Activated T-helper 1 cell treated with anti-CD3 and anti-CD28 coated beads, Interleukin-12 subunit alpha, Interleukin-12 subunit beta, Interleukin-2, Interleukin-4 antibody, amounts not matched to agents 30 ng/mL and 10 ng/mL and 1 ng/mL, durations not matched to agents 14 hours and 24 hours and 36 hours (primary cell): ENCODE results near the gene HSD17B2. TPM values are rescaled to one million over a fixed set of nuclear protein-coding genes. Genes with fewer than 3 reads are reported as not detected.

Experiments used
- DNase-seq: peaks from one replicate; pipeline ENCODE4 v3.0.0; 2021; ENCODE audit warnings: low spot score
- H3K27ac Mint-ChIP-seq: one replicate; pipeline ENCODE4 v1.8.0; 2021; ENCODE audit warnings: mild to moderate bottlenecking, mixed read lengths
- H3K27me3 Mint-ChIP-seq: one replicate; pipeline ENCODE4 v1.8.0; 2022; ENCODE audit warnings: mild to moderate bottlenecking, moderate library complexity, mixed read lengths; ENCODE audit not compliant: insufficient read depth
- H3K36me3 Mint-ChIP-seq: one replicate; pipeline ENCODE4 v1.8.0; 2021; ENCODE audit warnings: low read depth, mixed read lengths
- H3K4me1 Mint-ChIP-seq: one replicate; pipeline ENCODE4 v1.8.0; 2021; ENCODE audit warnings: low read depth, mixed read lengths
- H3K4me3 Mint-ChIP-seq: one replicate; pipeline ENCODE4 v1.8.0; 2021; ENCODE audit warnings: mild to moderate bottlenecking, moderate library complexity, mixed read lengths
- H3K9me3 Mint-ChIP-seq: one replicate; pipeline ENCODE4 v1.8.0; 2021; ENCODE audit warnings: mixed read lengths
- intact Hi-C: fragments of 100-400 bp; cut with micrococcal nuclease; formaldehyde crosslinking; loops from one replicate; pipeline ENCODE4 v1.15.1; 2024
- total RNA-seq: library from RNA; stranded (reverse); gene quantifications from 2 replicates; pipeline ENCODE4 v1.2.3, GENCODE V29; 2022

The HSD17B2 gene
- total RNA-seq, 1 donor from 2014 or later: not detected

DNA sequence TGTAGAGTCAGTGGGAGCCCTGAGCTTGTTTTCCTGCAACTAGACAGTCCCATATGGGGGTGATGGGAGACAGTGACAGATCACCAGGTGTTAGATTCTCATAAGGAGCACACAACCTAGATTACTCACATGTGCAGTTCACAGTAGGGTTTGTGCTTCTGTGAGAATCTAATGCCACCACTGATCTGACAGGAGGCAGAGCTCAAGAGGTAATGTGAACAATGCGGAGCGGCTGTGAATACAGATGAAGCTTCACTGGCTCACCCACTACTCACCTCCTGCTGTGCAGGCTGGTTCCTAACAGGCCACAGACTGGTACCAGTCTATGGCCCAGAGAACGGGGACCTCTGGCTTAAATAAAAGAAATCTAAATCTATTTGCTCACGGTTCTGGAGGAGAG is 10.2 kb upstream of the HSD17B2 start:
- no peaks in the 10 kb centered on the region for H3K36me3 Mint-ChIP-seq
- no peak for DNase-seq
- intact Hi-C loops: no loop called here
- H3K27ac Mint-ChIP-seq: no peak overlapping the region
- H3K4me3 Mint-ChIP-seq: no peak overlapping the region
- no peaks in the 10 kb centered on the region for H3K9me3 Mint-ChIP-seq
- H3K4me1 Mint-ChIP-seq: no peaks in the 10 kb centered on the region
- H3K27me3 Mint-ChIP-seq: peaks cover 14% of the 10 kb centered on the region

GRCh38 chr16:82027629-82028064 is 7.4 kb upstream of the HSD17B2 start:
- Mint-ChIP-seq H3K27ac (no peak overlapping the region), H3K9me3 (no peaks in the 10 kb centered on the region), H3K27me3 (peaks cover 10% of the 10 kb centered on the region)

DNA sequence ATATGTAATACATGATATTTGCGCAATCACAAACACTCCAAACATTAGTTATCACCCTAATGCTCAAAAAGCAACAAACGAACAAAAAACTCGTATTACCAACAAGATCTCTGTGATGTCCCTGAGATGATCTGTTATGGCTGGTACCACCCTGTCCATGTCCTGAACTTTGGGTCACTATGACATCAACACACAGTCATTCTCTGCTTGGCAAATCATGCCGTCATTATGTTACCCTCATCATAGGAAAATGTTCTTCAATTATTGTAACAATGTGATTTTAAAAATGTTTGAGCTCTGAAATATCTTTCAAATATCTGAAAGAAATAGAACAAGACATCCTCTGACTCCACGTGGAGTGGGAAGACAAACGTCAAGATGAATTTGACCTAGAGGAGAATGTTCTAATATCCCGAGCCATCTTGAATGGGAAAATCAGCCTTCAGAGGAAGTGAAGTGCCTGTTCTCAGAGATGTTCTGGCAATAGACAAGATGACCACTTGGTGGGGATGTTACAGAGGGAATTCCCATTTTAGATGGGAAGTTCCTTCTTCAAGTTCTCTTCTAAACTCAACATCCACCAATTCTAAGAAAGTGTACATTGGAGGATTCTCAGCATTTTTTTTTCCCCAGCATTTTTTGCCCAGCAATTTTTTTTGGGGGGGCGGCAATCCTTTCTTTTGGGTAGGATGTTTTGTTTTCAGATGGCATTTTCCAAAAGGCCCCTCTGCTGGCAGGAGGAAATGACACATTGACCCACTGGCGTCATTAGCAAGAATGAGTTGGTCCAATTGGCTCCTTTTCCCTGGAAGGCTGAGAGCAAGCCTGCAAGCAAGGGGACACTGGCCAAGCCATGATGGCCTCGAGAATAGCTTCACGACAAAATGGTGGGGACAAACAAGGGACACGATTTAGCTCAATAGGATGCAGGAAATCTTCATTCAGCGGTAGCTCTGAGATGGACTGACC is 3.7 kb upstream of the HSD17B2 start:
- Mint-ChIP-seq H3K9me3 (no peaks in the 10 kb centered on the region), H3K4me1 (no peaks in the 10 kb centered on the region), H3K27ac (no peak overlapping the region), H3K4me3 (no peak overlapping the region), H3K27me3 (no peaks in the 10 kb centered on the region), H3K36me3 (no peaks in the 10 kb centered on the region)
- DNase-seq: no peak
- intact Hi-C loops: loop anchor here (1.0 kb wide), 1 partner anchor 199 kb away; no protein-coding TSS in a partner anchor

More at GRCh38 chr16:82027629-82028064, 7.4 kb upstream of the HSD17B2 start:
- Mint-ChIP-seq H3K36me3 (no peaks in the 10 kb centered on the region), H3K4me3 (no peak overlapping the region), H3K4me1 (no peaks in the 10 kb centered on the region)
- intact Hi-C loops: no loop called here
- DNase-seq: no peak

- intact Hi-C loops: no loop called here
- Mint-ChIP-seq H3K4me3 (no peak overlapping the region), H3K4me1 (no peaks in the 10 kb centered on the region), H3K9me3 (no peaks in the 10 kb centered on the region), H3K27ac (no peak overlapping the region), H3K36me3 (no peaks in the 10 kb centered on the region), H3K27me3 (peaks cover 2% of the 10 kb centered on the region)
- no peak for DNase-seq
Observed at GRCh38 chr16:82033006-82033405, 2.0 kb upstream of the HSD17B2 start.

- H3K36me3 Mint-ChIP-seq: no peaks in the 10 kb centered on the region
- H3K9me3 Mint-ChIP-seq: no peaks in the 10 kb centered on the region
- intact Hi-C loops: no loop called here
- H3K27me3 Mint-ChIP-seq: peaks cover 6% of the 10 kb centered on the region
- no peak overlapping the region for H3K4me3 Mint-ChIP-seq
- H3K27ac Mint-ChIP-seq: no peak overlapping the region
- no peak for DNase-seq
- no peaks in the 10 kb centered on the region for H3K4me1 Mint-ChIP-seq
Observed at GRCh38 chr16:82033683-82034300, 1.3 kb upstream of the HSD17B2 start.

GRCh38 chr16:82037251-82037650 is 2.2 kb downstream of the HSD17B2 start:
- no peaks in the 10 kb centered on the region for H3K36me3 Mint-ChIP-seq
- H3K27me3 Mint-ChIP-seq: peaks cover 6% of the 10 kb centered on the region
- intact Hi-C loops: no loop called here
- H3K4me3 Mint-ChIP-seq: no peak overlapping the region
- H3K4me1 Mint-ChIP-seq: no peaks in the 10 kb centered on the region
- H3K9me3 Mint-ChIP-seq: no peaks in the 10 kb centered on the region
- no peak overlapping the region for H3K27ac Mint-ChIP-seq
- DNase-seq: no peak

- H3K27ac Mint-ChIP-seq: no peak overlapping the region
- no peaks in the 10 kb centered on the region for H3K9me3 Mint-ChIP-seq
- H3K4me3 Mint-ChIP-seq: no peak overlapping the region
- DNase-seq: no peak
- no peaks in the 10 kb centered on the region for H3K36me3 Mint-ChIP-seq
- no peaks in the 10 kb centered on the region for H3K4me1 Mint-ChIP-seq
- peaks cover 6% of the 10 kb centered on the region for H3K27me3 Mint-ChIP-seq
- intact Hi-C loops: no loop called here
Observed at GRCh38 chr16:82037666-82038065, 2.6 kb downstream of the HSD17B2 start.

GRCh38 chr16:82040296-82040695 is 5.2 kb downstream of the HSD17B2 start:
- intact Hi-C loops: no loop called here
- DNase-seq: no peak
- H3K4me3 Mint-ChIP-seq: no peak overlapping the region
- H3K27me3 Mint-ChIP-seq: peaks cover 6% of the 10 kb centered on the region
- H3K9me3 Mint-ChIP-seq: no peaks in the 10 kb centered on the region
- no peaks in the 10 kb centered on the region for H3K36me3 Mint-ChIP-seq
- H3K27ac Mint-ChIP-seq: no peak overlapping the region
- no peaks in the 10 kb centered on the region for H3K4me1 Mint-ChIP-seq

GRCh38 chr16:82041542-82041941 is 6.5 kb downstream of the HSD17B2 start:
- Mint-ChIP-seq H3K36me3 (no peaks in the 10 kb centered on the region), H3K9me3 (no peaks in the 10 kb centered on the region), H3K4me1 (no peaks in the 10 kb centered on the region)

GRCh38 chr16:82042144-82042543 is 7.1 kb downstream of the HSD17B2 start:
- Mint-ChIP-seq H3K36me3 (no peaks in the 10 kb centered on the region), H3K27ac (no peak overlapping the region), H3K27me3 (peaks cover 6% of the 10 kb centered on the region), H3K4me3 (no peak overlapping the region), H3K4me1 (no peaks in the 10 kb centered on the region), H3K9me3 (no peaks in the 10 kb centered on the region)
- no peak for DNase-seq
- intact Hi-C loops: no loop called here

More at GRCh38 chr16:82041542-82041941, 6.5 kb downstream of the HSD17B2 start:
- Mint-ChIP-seq H3K27me3 (peaks cover 6% of the 10 kb centered on the region), H3K27ac (no peak overlapping the region), H3K4me3 (no peak overlapping the region)
- intact Hi-C loops: no loop called here
- no peak for DNase-seq

- H3K36me3 Mint-ChIP-seq: no peaks in the 10 kb centered on the region
- no peaks in the 10 kb centered on the region for H3K4me1 Mint-ChIP-seq
- no peaks in the 10 kb centered on the region for H3K9me3 Mint-ChIP-seq
- no peak overlapping the region for H3K27ac Mint-ChIP-seq
- H3K4me3 Mint-ChIP-seq: no peak overlapping the region
- intact Hi-C loops: no loop called here
- DNase-seq: no peak
- H3K27me3 Mint-ChIP-seq: peaks cover 4% of the 10 kb centered on the region
Observed at GRCh38 chr16:82042846-82043245, 7.8 kb downstream of the HSD17B2 start.

DNA sequence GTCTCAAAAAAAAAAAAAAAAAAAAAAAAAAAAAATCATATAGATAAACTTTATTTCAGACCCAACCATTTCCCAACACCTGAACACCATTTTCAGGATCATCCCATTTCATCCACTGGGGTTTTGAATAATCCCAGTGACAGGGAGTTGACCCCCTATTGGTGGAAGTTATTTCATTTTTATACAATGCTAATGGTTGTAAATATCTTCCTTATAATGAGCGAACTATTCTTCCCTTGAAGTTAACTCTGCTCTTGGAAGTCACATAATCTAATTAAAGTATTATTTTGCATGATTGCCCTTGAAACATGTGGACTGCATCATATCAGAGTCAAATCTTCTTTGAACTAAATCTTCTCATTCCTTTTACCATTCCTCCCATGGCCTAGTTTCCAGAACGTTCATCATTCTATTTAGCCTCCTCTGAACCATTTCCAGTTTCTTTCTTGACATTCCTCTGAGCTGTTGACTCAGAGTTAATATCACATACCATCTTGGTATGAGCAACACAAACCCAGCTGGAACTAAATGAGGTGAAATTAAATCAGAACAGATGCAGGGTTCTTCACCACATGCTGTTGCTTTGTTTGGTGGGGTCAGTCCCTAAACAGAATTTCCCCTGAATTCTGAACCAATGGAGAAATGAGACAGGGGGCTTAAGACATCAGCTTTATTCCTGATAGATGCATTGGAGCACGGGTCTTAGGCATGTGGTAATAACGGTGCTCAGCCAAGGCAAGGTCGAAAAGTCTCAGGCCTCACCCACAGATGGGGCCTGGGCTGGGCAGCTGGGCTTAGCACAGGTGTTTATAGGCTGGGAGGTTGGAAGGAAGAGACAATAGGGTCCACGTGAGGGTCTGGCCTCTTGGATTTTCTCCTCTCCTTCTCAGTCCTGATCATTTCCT is 8.9 kb downstream of the HSD17B2 start:
- DNase-seq: no peak
- Mint-ChIP-seq H3K27me3 (no peaks in the 10 kb centered on the region), H3K4me3 (no peak overlapping the region), H3K36me3 (no peaks in the 10 kb centered on the region), H3K9me3 (no peaks in the 10 kb centered on the region), H3K27ac (no peak overlapping the region), H3K4me1 (no peaks in the 10 kb centered on the region)
- intact Hi-C loops: no loop called here
